HL-60 (cell line): Measurements from ENCODE around the gene VIP.

Experiments
- DNase-seq, 2 experiments: peaks; one replicate each; pipeline ENCODE4 v3.0.0-alpha.2; 2010 to 2020; ENCODE audit warnings: low read depth in 1 of 2, low spot score in 1 of 2
- H3K27ac ChIP-seq: fragments of 250-450 bp; sonication (Bioruptor Pico); replicated peaks from 2 replicates; pipeline ENCODE4 v1.5.1; 2020; ENCODE audit warnings: mild to moderate bottlenecking, moderate library complexity
- H3K27me3 ChIP-seq: fragments of 250-450 bp; sonication (Bioruptor Pico); 2 replicates; pipeline ENCODE4 v1.5.1; 2021; ENCODE audit warnings: mild to moderate bottlenecking, moderate library complexity; ENCODE audit not compliant: insufficient read depth, poor library complexity, severe bottlenecking
- H3K4me3 ChIP-seq: replicated peaks from 2 replicates; pipeline ENCODE4 v1.5.1; 2011; ENCODE audit warnings: mild to moderate bottlenecking, control low read depth, low read length; ENCODE audit not compliant: insufficient read depth
- GABPA ChIP-seq: IDR thresholded peaks from 2 replicates; pipeline ENCODE4 v1.6.1; 2012; ENCODE audit warnings: low read depth
- POLR2AphosphoS5 ChIP-seq: IDR thresholded peaks from 2 replicates; pipeline ENCODE4 v1.6.1; 2012; ENCODE audit warnings: low read depth
- REST ChIP-seq: IDR thresholded peaks from 2 replicates; pipeline ENCODE4 v1.6.1; 2012; ENCODE audit warnings: low read depth; ENCODE audit not compliant: insufficient replicate concordance
- SPI1 ChIP-seq: IDR thresholded peaks from 2 replicates; pipeline ENCODE4 v1.6.1; 2012; ENCODE audit warnings: low read depth, mild to moderate bottlenecking, borderline replicate concordance
- TF ChIP-seq, protein P1 (sequence below): IDR thresholded peaks from one replicate; pipeline ENCODE4 v1.5.1; 2011; ENCODE audit warnings: low read length, control low read depth, inconsistent platforms; ENCODE audit not compliant: insufficient read depth

VIP gene

GRCh38 chr6:152771061-152771687 is 20.6 kb downstream of the VIP start:
- Histone ChIP-seq H3K27me3 (no peaks in the 10 kb centered on the region), H3K4me3 (no peak overlapping the region), H3K27ac (no peak overlapping the region)
- no peak for TF ChIP-seq SPI1
- DNase-seq: no peak

- Histone ChIP-seq H3K27me3 (no peaks in the 10 kb centered on the region), H3K4me3 (no peak overlapping the region), H3K27ac (no peak overlapping the region)
- TF ChIP-seq POLR2AphosphoS5: no peak
- DNase-seq: no peak
These were observed 24.8 kb downstream of the VIP start for GRCh38 chr6:152775428-152775827.

DNA sequence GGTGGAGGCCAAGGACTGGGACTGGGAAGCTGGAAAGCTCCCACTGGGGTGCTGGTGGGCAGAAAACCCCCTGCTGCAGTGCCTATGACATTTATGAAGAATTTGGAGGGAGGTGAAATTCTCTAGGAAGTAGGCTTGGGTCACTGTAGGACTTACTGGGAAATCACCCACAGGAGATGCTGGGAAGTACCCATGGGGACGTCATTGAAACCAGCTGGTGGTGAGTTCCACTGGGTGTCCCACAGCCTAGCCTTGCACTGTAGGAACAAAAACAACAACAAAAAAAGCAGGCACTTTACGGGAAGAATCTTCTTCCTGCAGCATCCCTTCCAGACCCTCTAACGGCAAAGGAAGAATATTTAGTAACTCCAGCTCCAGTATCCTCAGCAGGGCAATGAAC is 26.2 kb downstream of the VIP start:
- no peak for DNase-seq
- Histone ChIP-seq H3K27me3 (no peaks in the 10 kb centered on the region), H3K4me3 (no peak overlapping the region), H3K27ac (no peak overlapping the region)
- TF ChIP-seq, protein P1, sequence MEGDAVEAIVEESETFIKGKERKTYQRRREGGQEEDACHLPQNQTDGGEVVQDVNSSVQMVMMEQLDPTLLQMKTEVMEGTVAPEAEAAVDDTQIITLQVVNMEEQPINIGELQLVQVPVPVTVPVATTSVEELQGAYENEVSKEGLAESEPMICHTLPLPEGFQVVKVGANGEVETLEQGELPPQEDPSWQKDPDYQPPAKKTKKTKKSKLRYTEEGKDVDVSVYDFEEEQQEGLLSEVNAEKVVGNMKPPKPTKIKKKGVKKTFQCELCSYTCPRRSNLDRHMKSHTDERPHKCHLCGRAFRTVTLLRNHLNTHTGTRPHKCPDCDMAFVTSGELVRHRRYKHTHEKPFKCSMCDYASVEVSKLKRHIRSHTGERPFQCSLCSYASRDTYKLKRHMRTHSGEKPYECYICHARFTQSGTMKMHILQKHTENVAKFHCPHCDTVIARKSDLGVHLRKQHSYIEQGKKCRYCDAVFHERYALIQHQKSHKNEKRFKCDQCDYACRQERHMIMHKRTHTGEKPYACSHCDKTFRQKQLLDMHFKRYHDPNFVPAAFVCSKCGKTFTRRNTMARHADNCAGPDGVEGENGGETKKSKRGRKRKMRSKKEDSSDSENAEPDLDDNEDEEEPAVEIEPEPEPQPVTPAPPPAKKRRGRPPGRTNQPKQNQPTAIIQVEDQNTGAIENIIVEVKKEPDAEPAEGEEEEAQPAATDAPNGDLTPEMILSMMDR: no peak
- no peak for TF ChIP-seq SPI1
- no peak for TF ChIP-seq GABPA
- no peak for TF ChIP-seq REST

GRCh38 chr6:152783217-152783878 is 32.8 kb downstream of the VIP start:
- Histone ChIP-seq H3K4me3 (no peak overlapping the region), H3K27ac (no peak overlapping the region), H3K27me3 (no peaks in the 10 kb centered on the region)
- TF ChIP-seq, protein P1: no peak
- TF ChIP-seq POLR2AphosphoS5 (no peak), REST (no peak), GABPA (no peak)
- no peak for DNase-seq

- TF ChIP-seq GABPA: no peak
- no peak for TF ChIP-seq POLR2AphosphoS5
- TF ChIP-seq, protein P1: no peak
- no peak for TF ChIP-seq SPI1
- no peak for TF ChIP-seq REST
These were observed 44.1 kb downstream of the VIP start for GRCh38 chr6:152794696-152795095.

More at GRCh38 chr6:152794696-152795095, 44.1 kb downstream of the VIP start:
- no peak overlapping the region for H3K27ac ChIP-seq
- no peak overlapping the region for H3K4me3 ChIP-seq
- DNase-seq: no peak
- H3K27me3 ChIP-seq: no peaks in the 10 kb centered on the region
